Neural cell (in vitro differentiated cells): ENCODE data around the gene BCAP31. TPM values are rescaled to one million over a fixed set of nuclear protein-coding genes. Genes with fewer than 3 reads are reported as not detected.

ENCODE experiments used
- H2AFZ ChIP-seq: fragments of 200-600, 300-800 bp; sonication (generic), shearing (Covaris generic); 2 replicates; pipeline ENCODE4 v1.6.0; 2014; ENCODE audit warnings: low read depth, mild to moderate bottlenecking, antibody characterized with exemption, low read length, moderate library complexity
- H3F3A ChIP-seq: fragments of 200-600 bp; shearing (Covaris generic); 2 replicates; pipeline ENCODE4 v1.6.1; 2016; ENCODE audit warnings: mild to moderate bottlenecking, moderate library complexity, mixed read lengths, antibody characterized with exemption, low read length; ENCODE audit not compliant: insufficient read depth, poor library complexity, severe bottlenecking
- H3K27ac ChIP-seq: fragments of 200-600, 300-800 bp; sonication (generic), shearing (Covaris generic); 2 replicates; pipeline ENCODE4 v1.5.1; 2014; ENCODE audit warnings: mild to moderate bottlenecking, low read length, moderate library complexity
- H3K27me3 ChIP-seq: fragments of 300-800, 200-600 bp; sonication (generic), shearing (Covaris generic); 2 replicates; pipeline ENCODE4 v1.6.0; 2014; ENCODE audit warnings: mild to moderate bottlenecking, low read depth, low read length, moderate library complexity; ENCODE audit not compliant: insufficient read depth
- H3K36me3 ChIP-seq: fragments of 300-800, 200-600 bp; sonication (generic), shearing (Covaris generic); 2 replicates; pipeline ENCODE4 v1.5.1; 2014; ENCODE audit warnings: mild to moderate bottlenecking, antibody characterized with exemption, low read length, moderate library complexity; ENCODE audit not compliant: insufficient read depth
- H3K4me2 ChIP-seq: fragments of 300-800, 200-600 bp; sonication (generic), shearing (Covaris generic); 2 replicates; pipeline ENCODE4 v1.6.0; 2014; ENCODE audit warnings: mild to moderate bottlenecking, low read length
- H3K4me3 ChIP-seq: fragments of 300-800, 200-600 bp; sonication (generic), shearing (Covaris generic); 2 replicates; pipeline ENCODE4 v1.5.1; 2014; ENCODE audit warnings: mild to moderate bottlenecking, low read length, moderate library complexity
- H3K79me2 ChIP-seq: fragments of 200-600 bp; shearing (Covaris generic); replicated peaks from 2 replicates; pipeline ENCODE4 v1.6.0; 2014; ENCODE audit warnings: mild to moderate bottlenecking, low read length, moderate library complexity; ENCODE audit not compliant: insufficient read depth
- H3K9ac ChIP-seq: fragments of 300-800, 200-600 bp; sonication (generic), shearing (Covaris generic); 2 replicates; pipeline ENCODE4 v1.6.1; 2016; ENCODE audit warnings: mild to moderate bottlenecking, low read length, mixed read lengths
- H3K9me2 ChIP-seq: fragments of 200-600 bp; shearing (Covaris generic); 2 replicates; pipeline ENCODE4 v1.6.1; 2016; ENCODE audit warnings: mild to moderate bottlenecking, low read length, mixed read lengths; ENCODE audit not compliant: insufficient read depth
- H3K9me3 ChIP-seq: fragments of 200-600, 300-800 bp; sonication (generic), shearing (Covaris generic); 2 replicates; pipeline ENCODE4 v1.6.1; 2016; ENCODE audit warnings: mild to moderate bottlenecking, mixed run types, low read length, moderate library complexity, mixed read lengths
- H4K20me1 ChIP-seq: fragments of 200-600 bp; shearing (Covaris generic); 2 replicates; pipeline ENCODE4 v1.6.1; 2016; ENCODE audit warnings: mild to moderate bottlenecking, mixed run types; ENCODE audit not compliant: insufficient read depth
- CTCF ChIP-seq: fragments of 450-650 bp; IDR thresholded peaks from 2 replicates; pipeline ENCODE4 v1.5.1; 2014; ENCODE audit warnings: antibody characterized with exemption, mild to moderate bottlenecking, moderate library complexity; ENCODE audit not compliant: poor library complexity, severe bottlenecking
- EP300 ChIP-seq: fragments of 450-650 bp; conservative IDR thresholded peaks from 2 replicates; pipeline ENCODE4 v1.6.1; 2014; ENCODE audit warnings: antibody characterized with exemption, mild to moderate bottlenecking, moderate library complexity; ENCODE audit not compliant: poor library complexity, severe bottlenecking
- EZH2 ChIP-seq: fragments of 200-600, 300-800 bp; shearing (Covaris generic), sonication (generic); IDR thresholded peaks from 2 replicates; pipeline ENCODE4 v1.6.1; 2014; ENCODE audit warnings: antibody characterized with exemption, low read length, borderline replicate concordance, mild to moderate bottlenecking; ENCODE audit not compliant: insufficient read depth, poor library complexity, severe bottlenecking
- MXI1 ChIP-seq: fragments of 450-650 bp; conservative IDR thresholded peaks from 2 replicates; pipeline ENCODE4 v1.6.1; 2014; ENCODE audit warnings: antibody characterized with exemption, mild to moderate bottlenecking; ENCODE audit not compliant: poor library complexity, severe bottlenecking
- POLR2AphosphoS5 ChIP-seq: IDR thresholded peaks from 2 replicates; pipeline ENCODE4 v1.6.1; 2012
- RAD21 ChIP-seq: fragments of 450-650 bp; conservative IDR thresholded peaks from 2 replicates; pipeline ENCODE4 v1.6.1; 2014; ENCODE audit warnings: antibody characterized with exemption, mild to moderate bottlenecking, moderate library complexity
- REST ChIP-seq: IDR thresholded peaks from 2 replicates; pipeline ENCODE4 v1.6.1; 2012; ENCODE audit warnings: borderline replicate concordance
- SMC3 ChIP-seq: fragments of 450-650 bp; conservative IDR thresholded peaks from 2 replicates; pipeline ENCODE4 v1.6.1; 2014; ENCODE audit warnings: antibody characterized with exemption, mild to moderate bottlenecking, moderate library complexity; ENCODE audit not compliant: poor library complexity
- TAF1 ChIP-seq: IDR thresholded peaks from 2 replicates; pipeline ENCODE4 v1.6.1; 2012; ENCODE audit warnings: low read depth
- polyA plus RNA-seq: library from polyadenylated mRNA; depleted of rRNA; stranded (reverse); fragments of >200 nt; gene quantifications from 2 replicates; pipeline ENCODE4 v1.2.3, GENCODE V29; 2014

The BCAP31 gene
- polyA plus RNA-seq, 1 donor from 2014 or later, result 182 TPM

- no peak overlapping the region for H2AFZ ChIP-seq
- no peaks in the 10 kb centered on the region for H3K79me2 ChIP-seq
- H3K27ac ChIP-seq, result no peak overlapping the region
- no peaks in the 10 kb centered on the region for H3K27me3 ChIP-seq
- no peaks in the 10 kb centered on the region for H3K36me3 ChIP-seq
- H3K4me2 ChIP-seq, result no peak overlapping the region
- no peak overlapping the region for H3K4me3 ChIP-seq
- no peak for TF ChIP-seq SMC3
- TF ChIP-seq REST, result no peak
- no peak for TF ChIP-seq RAD21
- no peak for TF ChIP-seq POLR2AphosphoS5
- no peak for TF ChIP-seq CTCF
- TF ChIP-seq MXI1, result no peak
- TF ChIP-seq EZH2, result no peak
- no peak for TF ChIP-seq TAF1
- no peak for TF ChIP-seq EP300
- H4K20me1 ChIP-seq, result no peaks in the 10 kb centered on the region
- H3F3A ChIP-seq, result no peaks in the 10 kb centered on the region
- H3K9me2 ChIP-seq, result no peaks in the 10 kb centered on the region
- H3K9ac ChIP-seq, result no peak overlapping the region
- no peaks in the 10 kb centered on the region for H3K9me3 ChIP-seq
Observed at GRCh38 chrX:153772316-153773217, 48.4 kb upstream of the BCAP31 start.

- Histone ChIP-seq H3F3A (no peaks in the 10 kb centered on the region), H3K27ac (no peak overlapping the region), H2AFZ (no peak overlapping the region), H3K36me3 (no peaks in the 10 kb centered on the region), H3K79me2 (no peaks in the 10 kb centered on the region), H3K9ac (no peak overlapping the region), H3K9me3 (no peaks in the 10 kb centered on the region), H3K4me3 (no peak overlapping the region), H4K20me1 (no peaks in the 10 kb centered on the region), H3K27me3 (no peaks in the 10 kb centered on the region), H3K9me2 (no peaks in the 10 kb centered on the region), H3K4me2 (no peak overlapping the region)
- TF ChIP-seq SMC3 (no peak), EZH2 (no peak), REST (no peak), MXI1 (no peak), POLR2AphosphoS5 (no peak), CTCF (no peak), EP300 (no peak), TAF1 (no peak), RAD21 (no peak)
Observed at GRCh38 chrX:153771415-153772315, 47.5 kb upstream of the BCAP31 start.
